ENCODE data around the gene RNF32.

The RNF32 gene

GRCh38 chr7:156652886-156653568 lies 12.5 kb downstream of the RNF32 start:
- no peak for TF ChIP-seq CTCF (IDR thresholded peaks at IDR 0.05; ENCODE audit: extremely low read depth, missing control alignments)
- DNase-seq (ENCODE audit: low spot score) = no peak

GRCh38 chr7:156654511-156655234 lies 14.1 kb downstream of the RNF32 start:
- no peak for DNase-seq (ENCODE audit: low spot score)
- no peak for TF ChIP-seq CTCF (IDR thresholded peaks at IDR 0.05; ENCODE audit: extremely low read depth, missing control alignments)

GRCh38 chr7:156655251-156655650 lies 14.7 kb downstream of the RNF32 start:
- TF ChIP-seq CTCF (IDR thresholded peaks at IDR 0.05; ENCODE audit: extremely low read depth, missing control alignments) = no peak
- no peak for DNase-seq (ENCODE audit: low spot score)

- no peak for DNase-seq (ENCODE audit: low spot score)
- TF ChIP-seq CTCF (IDR thresholded peaks at IDR 0.05; ENCODE audit: extremely low read depth, missing control alignments) = no peak
These were observed 15.4 kb downstream of the RNF32 start for GRCh38 chr7:156655983-156656382.

- no peak for DNase-seq (ENCODE audit: low spot score)
- TF ChIP-seq CTCF (IDR thresholded peaks at IDR 0.05; ENCODE audit: extremely low read depth, missing control alignments) = no peak
These were observed 16.0 kb downstream of the RNF32 start for GRCh38 chr7:156656598-156656997.

- no peak for TF ChIP-seq CTCF (IDR thresholded peaks at IDR 0.05; ENCODE audit: extremely low read depth, missing control alignments)
- DNase-seq (ENCODE audit: low spot score) = no peak
These were observed 17.1 kb downstream of the RNF32 start for GRCh38 chr7:156657681-156658080.

GRCh38 chr7:156659203-156659602 lies 18.6 kb downstream of the RNF32 start:
- DNase-seq (ENCODE audit: low spot score) = no peak
- TF ChIP-seq CTCF (IDR thresholded peaks at IDR 0.05; ENCODE audit: extremely low read depth, missing control alignments) = no peak

All from GM20000 (cell line).